C4-2B (cell line): ENCODE measurements around the gene C11orf21.
A peak's percentile ranks its signal among the peaks of the same experiment; 100 is the strongest.

ENCODE experiments used
- H3K27ac ChIP-seq: fragments of 450-650 bp; 2 replicates; pipeline ENCODE4 v1.5.1; 2017
- ZFX ChIP-seq: fragments of 450-650 bp; IDR thresholded peaks from 2 replicates; pipeline ENCODE4 v1.6.1; 2017
- TF ChIP-seq, protein P1 (sequence below): fragments of 450-650 bp; conservative IDR thresholded peaks from 2 replicates; pipeline ENCODE4 v1.5.1; 2017; ENCODE audit warnings: mild to moderate bottlenecking

Gene C11orf21

DNA sequence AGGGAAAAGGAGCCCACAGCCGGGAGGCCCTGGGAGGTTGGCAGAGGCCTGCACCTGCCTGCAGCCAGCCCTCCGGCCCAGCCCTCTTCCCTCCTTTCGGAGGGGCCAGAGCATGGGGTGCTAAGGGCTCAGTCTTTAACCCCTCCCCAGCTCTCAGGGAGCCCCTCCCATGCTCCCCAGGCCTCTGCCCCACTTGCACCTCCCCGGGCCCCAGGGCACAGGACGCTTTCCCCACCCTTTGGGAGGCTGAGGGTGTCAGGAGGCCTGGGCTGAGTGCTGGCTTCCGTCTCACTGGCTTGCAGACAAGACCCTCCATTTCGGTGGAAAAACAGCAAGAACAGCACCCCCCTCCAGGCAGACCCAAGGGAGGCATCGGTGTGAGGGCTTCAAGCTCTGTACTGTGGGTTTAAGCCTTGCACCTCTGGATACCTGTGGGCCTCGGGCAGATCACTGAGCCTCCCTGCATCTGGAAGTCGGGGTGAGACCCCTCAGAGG is 38.6 kb downstream of the C11orf21 start:
- TF ChIP-seq ZFX: no peak
- TF ChIP-seq, protein P1, sequence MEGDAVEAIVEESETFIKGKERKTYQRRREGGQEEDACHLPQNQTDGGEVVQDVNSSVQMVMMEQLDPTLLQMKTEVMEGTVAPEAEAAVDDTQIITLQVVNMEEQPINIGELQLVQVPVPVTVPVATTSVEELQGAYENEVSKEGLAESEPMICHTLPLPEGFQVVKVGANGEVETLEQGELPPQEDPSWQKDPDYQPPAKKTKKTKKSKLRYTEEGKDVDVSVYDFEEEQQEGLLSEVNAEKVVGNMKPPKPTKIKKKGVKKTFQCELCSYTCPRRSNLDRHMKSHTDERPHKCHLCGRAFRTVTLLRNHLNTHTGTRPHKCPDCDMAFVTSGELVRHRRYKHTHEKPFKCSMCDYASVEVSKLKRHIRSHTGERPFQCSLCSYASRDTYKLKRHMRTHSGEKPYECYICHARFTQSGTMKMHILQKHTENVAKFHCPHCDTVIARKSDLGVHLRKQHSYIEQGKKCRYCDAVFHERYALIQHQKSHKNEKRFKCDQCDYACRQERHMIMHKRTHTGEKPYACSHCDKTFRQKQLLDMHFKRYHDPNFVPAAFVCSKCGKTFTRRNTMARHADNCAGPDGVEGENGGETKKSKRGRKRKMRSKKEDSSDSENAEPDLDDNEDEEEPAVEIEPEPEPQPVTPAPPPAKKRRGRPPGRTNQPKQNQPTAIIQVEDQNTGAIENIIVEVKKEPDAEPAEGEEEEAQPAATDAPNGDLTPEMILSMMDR: no peak
- H3K27ac ChIP-seq: no peak overlapping the region

DNA sequence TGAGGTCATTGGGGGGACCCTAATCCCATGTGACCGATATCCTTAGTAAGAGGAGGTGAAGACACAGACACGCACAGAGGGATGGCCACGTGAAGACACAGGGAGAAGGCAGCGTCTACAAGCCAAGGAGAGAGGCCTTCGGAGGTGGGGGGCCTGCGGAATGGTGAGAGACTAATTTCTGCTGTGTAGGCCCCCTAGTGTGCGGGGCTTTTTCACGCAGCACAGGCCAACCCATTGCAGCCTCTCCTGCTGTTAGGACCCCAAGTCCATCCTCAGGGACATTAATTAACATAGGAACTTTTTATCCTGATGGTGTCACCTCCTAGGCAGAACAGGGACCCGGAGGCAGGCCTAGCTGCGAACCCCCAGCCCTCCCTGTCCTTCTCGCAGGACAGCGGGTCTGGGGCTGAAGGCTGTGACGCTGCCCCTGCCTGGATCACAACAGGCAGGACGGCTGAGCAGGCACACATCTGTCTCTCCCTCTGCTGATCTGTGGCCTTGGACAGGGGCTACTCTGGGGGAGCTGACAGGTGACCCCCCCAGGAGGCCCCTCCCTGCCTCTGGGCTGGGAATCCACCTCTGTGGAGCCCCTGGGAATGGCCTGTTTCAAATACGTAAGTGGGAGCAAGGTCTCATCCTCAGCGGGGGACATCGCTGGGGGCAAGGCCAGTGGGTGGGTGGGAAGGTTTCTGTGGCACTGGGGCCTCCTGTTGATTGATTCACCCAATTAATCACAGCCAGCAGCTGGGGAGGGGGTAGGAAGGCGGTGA is 39.2 kb downstream of the C11orf21 start:
- no peak overlapping the region for H3K27ac ChIP-seq
- TF ChIP-seq, protein P1: no peak
- TF ChIP-seq ZFX: no peak

DNA sequence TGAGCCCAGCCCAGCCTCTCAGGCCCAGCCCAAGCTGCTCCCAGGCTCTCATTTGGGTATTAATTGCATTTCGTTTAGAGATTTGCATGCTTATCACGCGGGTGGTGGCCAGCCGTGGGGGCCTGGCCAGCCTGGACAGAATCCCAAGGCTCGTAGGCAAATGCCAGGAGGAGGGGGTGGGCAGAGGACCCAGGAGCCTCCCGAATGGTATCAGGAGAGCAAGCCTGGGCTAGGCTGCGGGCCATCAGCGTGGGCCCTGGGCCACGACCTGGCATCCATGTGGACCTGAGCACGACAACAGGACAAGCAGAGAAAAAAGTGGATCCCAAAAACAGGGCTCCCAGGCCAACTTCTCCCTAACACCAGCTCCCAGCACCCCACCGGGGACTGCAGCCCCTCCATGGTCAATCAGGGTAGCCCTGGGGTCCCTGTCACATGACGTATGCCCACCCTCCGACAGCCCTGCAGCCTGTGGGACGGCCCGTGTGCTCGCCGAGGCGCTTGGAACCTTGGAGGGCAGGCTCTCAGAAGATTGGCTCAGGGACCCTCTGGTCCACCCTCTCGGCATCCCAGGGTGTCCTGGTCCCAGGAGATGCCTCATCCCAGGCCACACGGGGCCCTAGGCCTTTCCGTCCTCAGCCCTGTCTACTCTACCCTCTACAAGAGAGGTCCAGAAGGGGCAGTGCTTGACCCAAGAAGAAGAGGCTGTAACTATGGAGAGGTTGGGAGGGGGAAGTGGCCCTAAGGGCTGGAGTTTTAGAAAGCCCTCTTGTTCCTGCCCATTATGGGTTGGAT is 40.1 kb downstream of the C11orf21 start:
- H3K27ac ChIP-seq: no peak overlapping the region
- TF ChIP-seq, protein P1: no peak
- no peak for TF ChIP-seq ZFX

DNA sequence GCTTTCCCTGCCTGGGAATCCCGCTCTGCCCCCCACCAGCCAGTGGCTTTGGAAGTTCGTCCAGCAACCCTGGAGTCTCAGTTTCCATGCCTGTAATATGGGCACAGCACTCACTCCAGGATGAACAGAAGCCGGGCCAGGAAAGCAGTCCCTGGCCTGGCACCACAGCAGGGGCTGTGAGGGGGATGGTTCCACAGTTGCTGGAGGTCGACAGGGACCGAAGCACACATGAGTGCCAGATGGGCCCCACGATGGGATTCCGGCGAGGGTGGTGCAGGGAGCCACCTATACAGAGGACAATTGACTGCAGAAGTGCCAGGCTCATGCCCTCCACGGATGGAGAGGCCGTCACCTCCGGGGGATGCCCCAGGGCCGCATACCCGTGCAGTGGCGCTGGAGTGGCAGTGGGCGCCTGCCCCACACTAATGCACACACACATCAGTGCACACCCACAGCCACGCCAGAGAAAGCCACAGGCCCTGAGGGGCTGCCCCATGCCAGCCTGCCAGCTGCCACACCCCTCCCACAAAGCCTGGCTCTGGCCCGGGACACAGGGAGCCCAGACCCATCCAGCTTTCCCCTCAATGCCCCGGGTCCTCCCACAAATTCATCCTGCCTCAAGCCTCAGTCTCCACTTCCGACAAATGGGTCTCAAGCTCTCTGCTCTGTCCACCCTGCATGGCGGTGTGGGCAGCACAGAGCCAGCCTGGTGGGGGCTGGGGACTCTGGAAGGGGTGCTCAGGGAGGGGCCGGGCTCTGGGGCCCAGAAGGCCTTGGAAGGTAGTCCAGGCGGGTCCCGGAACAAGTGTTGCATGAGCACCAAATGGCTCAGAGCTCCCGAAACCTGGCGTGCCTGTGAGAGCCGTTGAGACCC is 41.0 kb downstream of the C11orf21 start:
- TF ChIP-seq, protein P1: no peak
- no peak for TF ChIP-seq ZFX

DNA sequence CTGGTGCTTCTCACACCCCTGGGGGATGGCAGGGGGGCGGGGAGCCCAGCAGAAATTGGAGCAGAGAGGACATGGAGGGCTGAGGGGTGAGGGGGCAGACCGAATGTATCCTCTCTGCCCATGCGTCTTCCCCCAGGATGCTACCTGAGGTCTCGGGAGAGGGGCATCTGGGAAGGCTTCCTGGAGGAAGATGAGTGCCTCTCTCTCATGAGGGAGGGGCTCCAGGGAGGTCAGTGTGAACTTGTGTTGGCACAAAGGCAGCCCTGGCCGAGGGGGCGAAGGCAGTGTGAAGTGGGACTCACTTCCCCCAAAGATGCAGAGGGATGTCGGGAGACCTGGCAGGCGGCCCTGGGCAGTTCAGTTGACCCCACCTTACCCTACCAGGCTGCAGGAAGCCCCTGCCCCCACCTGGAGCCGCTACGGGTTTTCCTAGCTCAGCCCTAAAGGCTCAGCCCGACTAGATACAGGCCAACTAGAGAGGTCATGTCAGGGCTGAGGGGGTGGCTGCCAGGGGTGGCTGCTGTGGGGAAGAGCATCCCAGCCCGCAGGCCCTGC is 41.7 kb downstream of the C11orf21 start:
- TF ChIP-seq, protein P1: no peak
- TF ChIP-seq ZFX: no peak
- peak overlapping the region; percentile 1; the same call in 1 of the 2 replicates for H3K27ac ChIP-seq

More for the DNA sequence above, 41.0 kb downstream of the C11orf21 start:
- H3K27ac ChIP-seq: no peak overlapping the region; the same call in 1 of the 2 replicates

DNA sequence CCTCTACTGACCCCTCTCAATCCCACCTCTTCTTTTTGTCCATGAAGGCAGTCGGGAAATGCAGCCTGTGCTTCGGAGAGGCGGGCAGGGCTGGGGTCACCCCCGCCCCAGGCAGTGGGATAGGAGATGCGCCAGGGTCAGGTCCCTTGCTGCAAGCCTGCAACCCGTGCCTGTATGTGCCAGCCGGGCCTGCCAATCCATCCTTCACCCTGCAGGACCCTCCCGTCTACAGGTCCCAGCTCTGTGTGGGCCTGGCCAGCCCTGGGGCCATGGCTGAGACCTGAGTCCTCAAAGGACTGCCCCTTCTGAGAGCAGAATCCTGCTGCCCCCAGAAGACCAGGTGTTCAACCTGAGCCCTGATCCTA is 42.3 kb downstream of the C11orf21 start:
- TF ChIP-seq, protein P1: no peak
- TF ChIP-seq ZFX: no peak
- peak overlapping the region; percentile 1; the same call in 1 of the 2 replicates for H3K27ac ChIP-seq
